Measurements from ENCODE around the gene CMC4. TPM values are rescaled to one million over a fixed set of nuclear protein-coding genes. Genes with fewer than 3 reads are reported as not detected.

CMC4 gene
- total RNA-seq, 4 donors from 2014 or later, result 14.4 to 22.8 (median 17.3) TPM

GRCh38 chrX:155070038-155070437, 898 bp downstream of the CMC4 start:
- Histone ChIP-seq H3K36me3 (no peaks in the 10 kb centered on the region), H3K4me3 (peak overlapping the region; percentile 63), H3K4me1 (no peaks in the 10 kb centered on the region), H3K9me3 (no peaks in the 10 kb centered on the region), H3K27me3 (no peaks in the 10 kb centered on the region), H3K27ac (no peak overlapping the region)
- DNase-seq (ENCODE audit: low spot score in 2 of 2), result no peak
- TF ChIP-seq POLR2AphosphoS5 (IDR thresholded peaks at IDR 0.05) (no peak), EP300 (IDR thresholded peaks at IDR 0.05) (no peak), POLR2A (IDR thresholded peaks at IDR 0.05) (no peak), CTCF (IDR thresholded peaks at IDR 0.05) (no peak)
- WGBS, result 46% methylated on average over 12 of the region's 12 CpGs

- Histone ChIP-seq H3K4me1 (no peaks in the 10 kb centered on the region), H3K36me3 (no peaks in the 10 kb centered on the region), H3K27me3 (no peaks in the 10 kb centered on the region), H3K4me3 (peak overlapping the region; percentile 63), H3K27ac (no peak overlapping the region), H3K9me3 (no peaks in the 10 kb centered on the region)
- DNase-seq (ENCODE audit: low spot score in 2 of 2), result no peak
- TF ChIP-seq POLR2AphosphoS5 (IDR thresholded peaks at IDR 0.05), result no peak
- TF ChIP-seq EP300 (IDR thresholded peaks at IDR 0.05), result no peak
- no peak for TF ChIP-seq CTCF (IDR thresholded peaks at IDR 0.05)
- no peak for TF ChIP-seq POLR2A (IDR thresholded peaks at IDR 0.05)
- WGBS, result 83% methylated on average over 1 of the region's 1 CpG
Measured at GRCh38 chrX:155069414-155069813, 1.5 kb downstream of the CMC4 start.

- H3K4me3 ChIP-seq, result no peak overlapping the region
- no peaks in the 10 kb centered on the region for H3K4me1 ChIP-seq
- H3K27me3 ChIP-seq, result no peaks in the 10 kb centered on the region
- no peaks in the 10 kb centered on the region for H3K36me3 ChIP-seq
- WGBS, result 72% methylated on average over 1 of the region's 1 CpG
- H3K27ac ChIP-seq, result no peak overlapping the region
- no peak for TF ChIP-seq POLR2A (IDR thresholded peaks at IDR 0.05)
- no peak for TF ChIP-seq EP300 (IDR thresholded peaks at IDR 0.05)
- TF ChIP-seq POLR2AphosphoS5 (IDR thresholded peaks at IDR 0.05), result no peak
- no peak for TF ChIP-seq CTCF (IDR thresholded peaks at IDR 0.05)
- no peaks in the 10 kb centered on the region for H3K9me3 ChIP-seq
- no peak for DNase-seq (ENCODE audit: low spot score in 2 of 2)
Measured at GRCh38 chrX:155068165-155068564, 2.8 kb downstream of the CMC4 start.

- TF ChIP-seq CTCF (IDR thresholded peaks at IDR 0.05) (no peak), EP300 (IDR thresholded peaks at IDR 0.05) (no peak), POLR2A (IDR thresholded peaks at IDR 0.05) (no peak), POLR2AphosphoS5 (IDR thresholded peaks at IDR 0.05) (no peak)
- 79% methylated on average over 8 of the region's 8 CpGs for WGBS
- Histone ChIP-seq H3K9me3 (no peaks in the 10 kb centered on the region), H3K36me3 (peaks cover 3% of the 10 kb centered on the region), H3K27me3 (no peaks in the 10 kb centered on the region), H3K4me3 (no peak overlapping the region), H3K27ac (no peak overlapping the region), H3K4me1 (no peaks in the 10 kb centered on the region)
- no peak for DNase-seq (ENCODE audit: low spot score in 2 of 2)
Measured at GRCh38 chrX:155065035-155065734, 5.8 kb downstream of the CMC4 start.

- H3K4me1 ChIP-seq, result peaks cover 5% of the 10 kb centered on the region
- H3K27ac ChIP-seq, result no peak overlapping the region
- peaks cover 3% of the 10 kb centered on the region for H3K36me3 ChIP-seq
- no peak for TF ChIP-seq POLR2A (IDR thresholded peaks at IDR 0.05)
- no peak for TF ChIP-seq CTCF (IDR thresholded peaks at IDR 0.05)
- TF ChIP-seq EP300 (IDR thresholded peaks at IDR 0.05), result no peak
- TF ChIP-seq POLR2AphosphoS5 (IDR thresholded peaks at IDR 0.05), result no peak
- H3K4me3 ChIP-seq, result no peak overlapping the region
- WGBS, result 74% methylated on average over 4 of the region's 4 CpGs
- no peaks in the 10 kb centered on the region for H3K9me3 ChIP-seq
- DNase-seq (ENCODE audit: low spot score in 2 of 2), result no peak
- no peaks in the 10 kb centered on the region for H3K27me3 ChIP-seq
Measured at GRCh38 chrX:155061760-155062159, 9.2 kb downstream of the CMC4 start.

Measured in suprapubic skin (tissue), 4 donors.